DND-41 (cell line): ENCODE data around the gene IRAK1BP1.

Experiments
- ATAC-seq: fragments of 200-7000 bp; cut with Tn5 transposase; 3 replicates; pipeline ENCODE4 v1.9.1; 2021; ENCODE audit warnings: low read depth; ENCODE audit not compliant: insufficient read depth
- DNase-seq: peaks from one replicate; pipeline ENCODE4 v3.0.0-alpha.2; 2020
- H2AFZ ChIP-seq: 2 replicates; pipeline ENCODE4 v1.6.0; 2012; ENCODE audit warnings: low read depth, low read length
- H3K27ac ChIP-seq: 2 replicates; pipeline ENCODE4 v1.5.1; 2012; ENCODE audit warnings: low read length, inconsistent platforms
- H3K27me3 ChIP-seq: fragments of 200-600 bp; sonication (generic); 2 replicates; pipeline ENCODE4 v1.6.0; 2012; ENCODE audit warnings: low read length, mild to moderate bottlenecking, inconsistent platforms; ENCODE audit not compliant: insufficient read depth, poor library complexity
- H3K36me3 ChIP-seq: 2 replicates; pipeline ENCODE4 v1.5.1; 2012; ENCODE audit warnings: low read length, inconsistent platforms; ENCODE audit not compliant: insufficient read depth
- H3K4me1 ChIP-seq: 2 replicates; pipeline ENCODE4 v1.5.1; 2012; ENCODE audit warnings: mild to moderate bottlenecking, low read length; ENCODE audit not compliant: insufficient read depth
- H3K4me2 ChIP-seq: 2 replicates; pipeline ENCODE4 v1.6.0; 2012; ENCODE audit warnings: mild to moderate bottlenecking, moderate library complexity, low read length, inconsistent platforms; ENCODE audit not compliant: insufficient read depth
- H3K4me3 ChIP-seq, 2 experiments: fragments of 200-600 bp in 1 of 2; shearing (Covaris generic) in 1 of 2; 2 replicates each; pipeline ENCODE4 v1.5.1; 2012 to 2016; ENCODE audit warnings: inconsistent platforms in 2 of 2, low read length in 2 of 2, mild to moderate bottlenecking in 2 of 2, low read depth in 1 of 2, moderate library complexity in 1 of 2
- H3K79me2 ChIP-seq: 2 replicates; pipeline ENCODE4 v1.6.0; 2012; ENCODE audit warnings: low read length, inconsistent platforms; ENCODE audit not compliant: insufficient read depth
- H3K9ac ChIP-seq: 2 replicates; pipeline ENCODE4 v1.6.0; 2012; ENCODE audit warnings: low read depth, mild to moderate bottlenecking, inconsistent platforms, low read length, moderate library complexity
- H3K9me3 ChIP-seq: 2 replicates; pipeline ENCODE4 v1.5.1; 2012; ENCODE audit warnings: low read length, moderate library complexity, mild to moderate bottlenecking, inconsistent platforms; ENCODE audit not compliant: insufficient read depth, severe bottlenecking
- H4K20me1 ChIP-seq: 2 replicates; pipeline ENCODE4 v1.6.0; 2012; ENCODE audit warnings: low read length; ENCODE audit not compliant: insufficient read depth
- CTCF ChIP-seq: IDR thresholded peaks from 2 replicates; pipeline ENCODE4 v1.5.1; 2012; ENCODE audit warnings: borderline replicate concordance, low read length, moderate library complexity, mild to moderate bottlenecking; ENCODE audit not compliant: poor library complexity, severe bottlenecking; ENCODE audit errors: extremely low read depth
- EZH2 ChIP-seq: IDR thresholded peaks from 3 replicates; pipeline ENCODE4 v1.6.1; 2012; ENCODE audit warnings: borderline replicate concordance, low read depth, mild to moderate bottlenecking, moderate library complexity, low read length, inconsistent platforms; ENCODE audit not compliant: severe bottlenecking

IRAK1BP1 gene

DNA sequence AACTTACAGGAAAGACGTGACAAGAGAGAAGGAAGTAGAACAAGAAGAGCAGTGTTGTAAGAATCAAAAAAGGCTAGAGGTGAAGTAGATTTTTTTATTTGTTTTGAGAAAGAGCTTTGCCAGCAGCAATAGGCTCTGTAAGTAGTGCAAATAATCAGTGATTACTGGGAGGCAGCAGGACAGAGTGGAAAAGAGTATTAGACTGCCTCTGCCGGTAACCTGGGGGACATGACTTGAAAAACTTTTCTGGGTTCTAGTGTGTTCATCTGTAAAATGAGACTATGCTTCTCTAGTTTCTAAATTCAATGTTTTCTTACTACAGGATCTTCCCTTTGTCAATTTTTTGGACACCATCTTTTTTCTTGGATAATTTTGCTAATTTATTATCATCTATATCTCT lies 5.8 kb upstream of the IRAK1BP1 start:
- peaks cover 1% of the 10 kb centered on the region; the same call in 1 of the 2 replicates for H3K79me2 ChIP-seq

DNA sequence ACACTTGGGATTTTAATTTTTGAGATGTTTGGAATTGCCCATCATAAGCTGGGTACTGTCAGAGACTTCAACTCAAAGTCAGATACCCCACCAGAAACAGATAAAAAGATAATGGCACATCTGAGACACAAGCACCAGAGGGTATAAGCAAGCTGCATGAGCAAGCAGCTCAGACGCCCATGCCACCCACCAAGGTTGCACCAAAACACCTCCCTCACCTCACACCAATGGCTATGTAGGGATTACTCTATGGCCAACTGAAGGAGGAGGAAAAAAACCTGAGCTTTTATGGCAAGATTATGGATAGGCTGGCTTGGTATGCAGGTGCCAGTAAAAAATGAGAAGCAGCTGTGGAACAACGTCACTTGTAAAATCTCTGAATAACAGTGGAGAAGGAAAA lies 3.8 kb upstream of the IRAK1BP1 start:
- no peaks in the 10 kb centered on the region for H3K27me3 ChIP-seq
- H3K36me3 ChIP-seq, result peaks cover 4% of the 10 kb centered on the region; the same call in 1 of the 2 replicates
- H3K79me2 ChIP-seq, result peaks cover 10% of the 10 kb centered on the region
- H3K4me1 ChIP-seq, result peaks cover 15% of the 10 kb centered on the region
- DNase-seq, result no peak
- H3K9me3 ChIP-seq, result no peaks in the 10 kb centered on the region
- TF ChIP-seq EZH2 (no peak), CTCF (no peak)
- no peak overlapping the region for H3K9ac ChIP-seq
- H4K20me1 ChIP-seq, result no peaks in the 10 kb centered on the region
- H3K4me3 ChIP-seq, result no peak overlapping the region
- no peak for ATAC-seq
- H3K27ac ChIP-seq, result no peak overlapping the region
- no peak overlapping the region for H3K4me2 ChIP-seq
- no peak overlapping the region for H2AFZ ChIP-seq

More for the DNA sequence above, 5.8 kb upstream of the IRAK1BP1 start:
- no peak overlapping the region for H2AFZ ChIP-seq
- ATAC-seq, result no peak
- H3K9ac ChIP-seq, result no peak overlapping the region
- no peaks in the 10 kb centered on the region for H4K20me1 ChIP-seq
- H3K4me2 ChIP-seq, result no peak overlapping the region
- no peaks in the 10 kb centered on the region for H3K36me3 ChIP-seq
- no peak overlapping the region for H3K27ac ChIP-seq
- no peak for DNase-seq
- no peaks in the 10 kb centered on the region for H3K9me3 ChIP-seq
- peaks cover 6% of the 10 kb centered on the region for H3K4me1 ChIP-seq
- TF ChIP-seq CTCF (no peak), EZH2 (no peak)
- no peaks in the 10 kb centered on the region for H3K27me3 ChIP-seq
- H3K4me3 ChIP-seq, result no peak overlapping the region

DNA sequence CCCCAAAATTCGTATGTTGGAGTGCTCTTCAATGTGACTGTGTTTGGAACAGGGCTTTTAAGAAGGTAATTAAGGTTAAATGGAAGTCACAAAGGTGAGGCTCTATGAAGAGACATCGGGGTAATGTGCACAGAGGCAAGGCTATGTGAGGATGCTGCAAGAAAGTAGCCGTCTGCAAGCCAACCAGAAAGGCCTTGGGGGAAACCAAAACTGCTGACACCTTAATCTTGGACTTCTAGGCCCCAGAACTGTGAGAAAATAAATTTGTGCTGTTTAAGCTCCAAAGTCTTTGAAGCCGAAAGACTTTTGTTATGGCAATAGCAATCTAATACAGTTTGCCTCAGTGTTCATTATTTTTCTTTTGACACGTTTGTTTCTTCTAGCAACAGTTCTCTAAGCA lies 2.4 kb upstream of the IRAK1BP1 start:
- H3K9ac ChIP-seq, result no peak overlapping the region
- TF ChIP-seq EZH2 (no peak), CTCF (no peak)
- no peak overlapping the region for H3K4me2 ChIP-seq
- peaks cover 4% of the 10 kb centered on the region; the same call in 1 of the 2 replicates for H3K36me3 ChIP-seq
- ATAC-seq, result no peak
- no peak for DNase-seq
- H3K4me3 ChIP-seq, result no peak overlapping the region
- no peaks in the 10 kb centered on the region for H3K27me3 ChIP-seq
- no peak overlapping the region for H3K27ac ChIP-seq
- no peaks in the 10 kb centered on the region for H4K20me1 ChIP-seq
- H2AFZ ChIP-seq, result no peak overlapping the region
- H3K9me3 ChIP-seq, result no peaks in the 10 kb centered on the region
- peaks cover 23% of the 10 kb centered on the region for H3K4me1 ChIP-seq
- H3K79me2 ChIP-seq, result peaks cover 13% of the 10 kb centered on the region

DNA sequence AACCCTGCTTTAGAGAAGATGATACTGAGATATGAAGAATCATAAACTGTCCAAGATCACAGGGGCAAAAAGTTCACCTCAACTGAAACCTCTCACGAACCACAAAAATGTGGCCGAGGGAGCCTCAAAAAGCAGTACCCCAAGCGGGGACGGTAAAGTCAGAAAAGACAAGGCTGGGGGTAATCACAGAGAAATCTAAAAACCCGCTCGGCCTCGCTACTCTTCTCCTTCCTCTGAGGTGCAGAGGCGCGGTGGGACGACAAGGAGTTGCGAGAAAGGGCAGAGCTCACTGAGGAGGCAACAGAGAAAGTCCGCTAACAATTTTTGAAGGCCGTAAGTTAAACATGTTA lies 356 bp upstream of the IRAK1BP1 start:
- Histone ChIP-seq H3K27ac (peak overlapping the region; percentile 89), H3K4me3 (peak overlapping the region; percentile 79 to 88)

More for the DNA sequence above, 356 bp upstream of the IRAK1BP1 start:
- Histone ChIP-seq H3K4me1 (peaks cover 23% of the 10 kb centered on the region), H3K9me3 (no peaks in the 10 kb centered on the region), H3K79me2 (peaks cover 16% of the 10 kb centered on the region), H3K9ac (peak overlapping the region; percentile 85), H3K36me3 (peaks cover 8% of the 10 kb centered on the region), H4K20me1 (no peaks in the 10 kb centered on the region), H3K27me3 (no peaks in the 10 kb centered on the region), H3K4me2 (peak overlapping the region; percentile 79), H2AFZ (peak overlapping the region; percentile 99)
- peak; percentile 62 for ATAC-seq
- TF ChIP-seq EZH2 (no peak), CTCF (no peak)
- DNase-seq, result no peak
